ENCODE results near the gene SRGAP1.
A peak's percentile ranks its signal among the peaks of the same experiment; 100 is the strongest.
"Not testable (repeated sequence)": the region's sequence is repeated elsewhere in the genome, so short reads cannot be mapped to it uniquely, and the experiment has no call there.

The SRGAP1 gene

GRCh38 chr12:63838411-63838810 is 6.1 kb upstream of the SRGAP1 start:
- DNase-seq, result no peak

DNA sequence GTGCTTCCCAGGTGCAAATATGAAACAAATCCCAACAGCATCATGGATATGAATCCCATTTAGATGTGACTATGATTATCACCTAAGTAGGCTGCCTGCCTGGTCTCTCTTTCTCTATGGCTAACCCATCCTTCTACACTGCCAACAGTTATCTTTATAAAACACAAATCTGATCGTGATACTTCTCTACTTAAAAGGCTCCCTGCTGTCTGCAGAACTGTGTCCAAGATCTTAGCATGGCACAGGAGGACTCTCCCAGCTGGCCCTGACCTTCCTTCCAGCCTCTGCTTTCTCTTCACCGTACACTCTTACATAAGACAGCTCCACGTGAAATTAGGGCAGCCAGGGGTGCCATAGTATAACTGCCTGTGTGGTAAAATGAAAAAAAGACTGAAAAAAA is 3.5 kb upstream of the SRGAP1 start:
- no peak for DNase-seq

DNA sequence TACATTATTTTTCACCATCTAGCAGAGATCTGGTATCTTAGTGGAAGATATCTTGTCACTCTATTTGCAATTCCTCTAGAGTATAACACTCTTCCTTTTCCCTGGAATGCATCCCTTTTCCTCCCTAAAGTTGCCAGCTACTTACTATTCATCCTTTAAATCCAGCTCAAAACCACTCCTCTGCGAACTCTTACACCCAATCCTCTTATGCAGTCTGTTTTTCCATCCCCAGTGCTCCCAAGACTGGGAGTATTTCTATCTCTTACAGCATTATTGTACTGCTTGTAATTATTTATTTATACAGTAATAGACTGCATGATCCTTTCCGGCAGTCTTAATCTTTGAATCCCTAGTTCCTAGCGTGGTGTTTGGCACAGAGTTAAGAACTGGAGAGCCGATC is 2.9 kb upstream of the SRGAP1 start:
- DNase-seq, result no peak

GRCh38 chr12:63842750-63843149 is 1.8 kb upstream of the SRGAP1 start:
- not testable (repeated sequence) for DNase-seq

GRCh38 chr12:63843254-63843720 is 1.2 kb upstream of the SRGAP1 start:
- DNase-seq, result no peak

GRCh38 chr12:63843721-63844390 is 644 bp upstream of the SRGAP1 start:
- DNase-seq, result peak; percentile 99

DNA sequence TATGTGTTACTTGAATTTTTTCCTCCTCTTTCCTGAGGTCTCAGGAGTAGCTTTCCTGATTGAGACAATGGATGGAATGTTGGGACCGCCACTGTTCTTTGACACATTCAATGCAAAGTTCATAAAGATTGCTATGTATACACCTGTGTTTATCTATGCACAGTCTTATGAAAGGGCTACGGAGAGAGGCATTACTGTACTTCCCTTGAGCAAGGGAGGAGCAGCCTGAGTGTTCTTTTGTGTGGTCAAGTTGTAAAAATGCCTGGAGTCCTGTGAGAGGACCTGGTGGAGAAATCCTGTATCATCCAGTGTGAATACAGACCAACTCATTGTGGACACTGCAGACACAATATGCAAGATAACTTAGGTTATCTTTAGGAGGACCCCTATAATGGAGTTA is 1.2 kb downstream of the SRGAP1 start:
- DNase-seq, result peak; percentile 46

GRCh38 chr12:63846238-63846967 is 1.9 kb downstream of the SRGAP1 start:
- DNase-seq, result peak; percentile 13

GRCh38 chr12:63848450-63848849 is 4.0 kb downstream of the SRGAP1 start:
- no peak for DNase-seq

DNA sequence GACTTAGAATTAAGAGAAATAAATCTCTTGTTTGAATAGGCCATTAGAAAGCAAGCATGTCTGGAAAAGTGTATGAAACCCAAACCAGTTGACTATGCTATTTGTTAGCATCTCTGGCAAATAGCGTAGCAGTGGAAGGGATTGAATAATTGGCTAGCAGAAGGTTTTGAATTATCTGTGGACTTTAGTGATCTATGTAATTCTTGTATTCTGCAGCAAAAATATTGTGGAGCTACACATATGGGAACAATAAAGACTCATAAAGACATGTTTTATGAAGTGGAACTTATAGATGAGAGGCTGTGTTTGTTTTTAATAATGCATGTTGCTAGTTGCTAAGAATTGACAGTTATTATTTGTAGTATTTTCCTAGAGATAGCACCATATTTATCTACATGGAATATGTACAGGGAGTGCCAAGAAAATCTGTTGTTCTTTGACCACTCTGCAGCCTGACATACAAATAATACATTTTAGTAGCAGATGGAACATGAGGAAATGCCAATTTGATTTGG is 4.7 kb downstream of the SRGAP1 start:
- DNase-seq, result no peak

DNA sequence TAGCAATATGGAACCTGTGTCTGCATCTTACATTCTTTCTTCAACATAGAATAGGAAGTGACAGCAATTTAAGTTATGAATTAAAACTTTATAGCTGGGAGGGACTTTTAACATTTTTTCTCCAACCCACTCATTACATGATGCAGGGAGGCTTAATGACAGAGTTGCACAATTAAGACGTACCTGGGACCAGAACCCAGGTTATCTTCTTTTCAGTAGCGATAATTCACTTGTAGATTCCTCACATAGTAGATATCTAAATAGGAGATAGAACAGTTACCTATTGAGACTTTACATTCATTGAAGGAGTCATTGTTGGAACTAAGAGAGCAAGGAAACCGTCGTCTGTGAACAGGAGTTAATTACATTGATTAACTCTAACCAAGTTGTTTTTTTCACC is 5.1 kb downstream of the SRGAP1 start:
- no peak for DNase-seq

DNA sequence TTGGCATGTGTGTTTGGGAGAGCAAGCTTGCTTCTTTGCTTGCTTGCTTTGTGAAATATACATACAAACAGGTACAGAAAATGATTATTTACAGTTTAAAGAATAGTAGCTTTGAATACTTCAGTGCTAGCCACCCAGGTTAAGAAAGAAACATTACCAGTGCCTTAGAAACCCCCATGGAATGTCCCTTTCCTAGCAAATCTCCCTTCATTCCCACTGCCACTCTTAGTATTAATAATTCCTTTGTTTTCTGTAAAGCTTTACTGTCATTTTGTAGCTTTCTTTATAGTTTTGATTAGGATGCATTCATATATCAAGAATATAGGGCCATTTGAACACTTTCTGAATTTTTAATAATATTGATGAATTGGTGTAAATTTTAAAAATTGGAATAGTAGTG is 9.5 kb downstream of the SRGAP1 start:
- DNase-seq, result no peak

- DNase-seq, result no peak
Measured at GRCh38 chr12:63855299-63855698, 10.8 kb downstream of the SRGAP1 start.

DNA sequence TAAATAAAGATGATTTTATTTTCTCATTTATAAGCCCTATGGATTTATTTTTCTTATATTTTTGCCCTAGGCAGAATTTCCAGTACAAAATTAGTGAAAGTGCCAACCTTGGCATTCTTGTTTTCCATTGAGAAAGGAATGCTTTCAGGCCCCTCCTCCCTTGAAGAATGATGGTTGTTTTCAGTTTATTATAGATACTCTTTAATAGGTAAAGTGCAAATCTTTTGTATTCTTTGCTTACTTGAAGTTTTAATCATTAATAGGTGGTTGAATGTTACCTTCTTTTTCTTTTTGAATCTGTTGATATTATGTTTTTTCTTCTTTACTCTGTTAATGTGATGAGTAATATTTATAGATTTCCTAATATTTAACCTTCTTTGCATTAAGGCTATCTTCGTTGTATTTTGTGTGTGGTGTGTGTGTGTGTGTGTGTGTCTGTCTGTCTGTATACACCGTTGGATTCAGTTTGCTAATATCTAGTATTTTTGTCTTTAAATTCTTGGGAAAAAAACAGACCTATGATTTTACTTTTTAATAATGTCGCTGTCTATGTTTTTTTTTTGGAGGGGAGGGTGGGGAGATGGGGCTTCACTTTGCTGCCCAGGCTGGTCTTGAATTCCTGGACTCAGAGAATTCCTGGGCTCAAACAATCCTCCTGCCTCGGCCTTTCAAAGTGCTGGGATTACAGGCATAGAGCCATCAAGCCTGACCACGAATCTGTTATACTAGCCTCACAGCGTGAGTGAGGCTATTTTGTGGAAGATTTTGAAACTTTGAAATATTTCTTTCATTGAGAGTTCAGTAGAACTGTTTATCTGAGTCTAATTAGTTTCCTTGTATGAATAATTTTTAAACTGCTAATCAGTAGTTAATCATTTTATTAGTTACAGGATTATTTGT is 13.5 kb downstream of the SRGAP1 start:
- no peak for DNase-seq

GRCh38 chr12:63859880-63860279 is 15.4 kb downstream of the SRGAP1 start:
- not testable (repeated sequence) for DNase-seq

DNA sequence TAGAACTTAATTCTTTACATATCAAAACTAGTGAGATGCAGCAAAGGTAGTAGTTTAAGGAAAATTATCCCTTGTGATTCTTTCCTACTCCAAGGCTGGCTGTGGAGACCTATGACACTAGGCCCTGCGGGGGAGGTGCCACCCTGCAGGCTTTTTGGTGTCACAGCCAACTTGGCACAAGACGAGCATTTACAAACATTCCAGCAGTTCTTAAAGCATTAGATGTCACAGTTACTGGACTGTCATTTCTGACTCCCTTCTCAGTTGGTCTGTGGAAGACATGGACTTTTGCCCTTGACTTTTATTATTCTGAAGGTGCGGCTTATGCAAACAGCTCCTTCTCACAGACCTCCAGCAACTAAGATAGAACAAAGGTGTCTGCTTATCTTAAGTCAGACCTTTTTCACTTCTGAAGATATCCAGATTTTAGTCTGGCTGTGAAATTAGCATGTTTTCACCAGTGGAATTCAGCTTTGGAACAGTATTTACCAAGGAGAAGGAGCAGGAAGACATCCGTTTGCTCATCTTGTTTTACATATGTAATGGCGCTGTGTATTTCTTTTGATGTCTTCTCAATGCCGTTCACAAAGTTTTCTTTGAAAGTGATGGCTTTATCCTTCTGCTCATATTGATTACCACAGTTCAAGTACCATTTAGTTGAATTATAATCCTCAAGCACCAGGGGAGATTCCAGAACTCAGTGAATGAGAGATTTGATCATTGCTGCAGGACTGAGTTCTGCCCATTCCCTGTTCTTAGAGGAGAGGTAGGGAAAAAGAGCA is 17.9 kb downstream of the SRGAP1 start:
- DNase-seq, result no peak

DNA sequence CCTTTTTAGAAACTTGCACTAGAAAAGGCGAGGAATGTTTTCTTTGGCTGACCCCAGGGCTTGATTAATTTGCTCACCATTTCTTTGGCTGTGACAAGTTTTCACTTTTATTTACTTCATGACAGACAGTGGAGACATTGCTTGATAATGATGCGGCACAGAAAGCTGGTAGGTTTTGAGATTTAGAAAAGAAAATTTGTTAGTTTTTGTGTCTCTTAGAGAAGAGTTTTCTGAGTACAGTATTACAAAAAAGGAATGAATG is 18.4 kb downstream of the SRGAP1 start:
- no peak for DNase-seq

DNA sequence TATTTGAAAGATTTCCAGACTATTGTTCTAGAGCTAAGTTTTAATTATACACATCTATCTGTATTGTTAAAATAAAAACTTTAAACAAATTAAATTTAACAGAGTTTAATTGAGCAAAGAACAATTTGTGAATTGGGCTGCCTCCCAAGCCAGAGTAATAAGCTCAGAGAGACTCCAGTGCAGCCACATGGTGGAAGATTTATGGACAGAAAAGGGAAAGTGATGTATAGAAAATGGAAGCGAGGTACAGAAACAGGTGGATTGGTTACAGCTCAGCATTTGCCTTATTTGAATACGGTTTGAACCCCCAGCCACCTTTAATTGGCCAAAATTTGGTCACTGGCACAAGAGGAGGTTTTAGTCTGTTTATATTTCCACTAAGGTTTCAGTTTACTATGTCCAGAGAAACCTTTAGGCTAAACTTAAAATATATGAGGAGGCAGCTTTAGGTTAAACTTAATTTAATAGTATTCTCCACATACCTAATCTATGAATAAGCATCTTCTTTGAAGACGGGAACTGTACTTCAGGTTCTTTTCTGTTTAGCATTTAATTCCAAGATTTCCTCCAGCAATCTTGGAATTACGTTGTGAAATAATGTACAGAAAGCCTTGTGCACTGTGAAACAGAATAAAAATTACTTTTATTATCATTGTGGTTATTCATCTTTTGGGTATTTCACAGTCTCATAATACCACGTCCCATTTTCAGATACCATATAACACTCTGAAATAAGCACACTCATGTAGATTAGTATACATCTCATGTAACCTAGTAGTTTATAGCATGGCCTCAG is 19.4 kb downstream of the SRGAP1 start:
- no peak for DNase-seq

DNA sequence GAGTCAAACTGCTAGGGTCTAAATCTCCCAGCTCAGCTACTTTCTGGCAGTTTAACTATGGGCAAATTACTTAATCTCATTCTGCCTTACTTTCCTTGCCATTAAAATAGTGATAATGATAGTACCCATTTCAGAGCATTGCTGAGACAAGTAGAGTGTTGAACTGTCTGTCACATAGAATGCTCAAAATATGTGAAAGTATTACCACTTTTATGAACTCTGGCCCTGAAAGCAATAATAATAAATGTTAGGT is 19.9 kb downstream of the SRGAP1 start:
- DNase-seq, result no peak

DNA sequence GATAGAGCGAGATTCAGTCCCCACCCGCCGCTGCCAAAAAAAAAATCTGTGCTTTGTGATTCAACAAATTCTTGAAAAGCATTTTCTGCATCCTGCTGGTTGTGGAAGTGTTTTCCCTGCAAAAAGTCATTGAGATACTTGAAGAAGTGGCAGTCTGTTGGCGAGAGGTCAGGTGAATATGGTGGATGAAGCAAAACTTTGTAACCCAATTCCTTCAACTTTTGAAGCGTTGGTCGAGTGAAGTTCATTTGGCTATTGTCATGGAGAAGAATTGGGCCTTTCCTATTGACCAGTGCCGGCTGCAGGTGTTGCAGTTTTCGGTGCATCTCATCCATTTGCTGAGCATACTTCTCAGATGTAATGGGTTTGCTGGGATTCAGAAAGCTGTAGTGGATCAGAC is 20.9 kb downstream of the SRGAP1 start:
- DNase-seq, result no peak

- DNase-seq, result no peak
Measured at GRCh38 chr12:63867053-63867452, 22.6 kb downstream of the SRGAP1 start.

DNA sequence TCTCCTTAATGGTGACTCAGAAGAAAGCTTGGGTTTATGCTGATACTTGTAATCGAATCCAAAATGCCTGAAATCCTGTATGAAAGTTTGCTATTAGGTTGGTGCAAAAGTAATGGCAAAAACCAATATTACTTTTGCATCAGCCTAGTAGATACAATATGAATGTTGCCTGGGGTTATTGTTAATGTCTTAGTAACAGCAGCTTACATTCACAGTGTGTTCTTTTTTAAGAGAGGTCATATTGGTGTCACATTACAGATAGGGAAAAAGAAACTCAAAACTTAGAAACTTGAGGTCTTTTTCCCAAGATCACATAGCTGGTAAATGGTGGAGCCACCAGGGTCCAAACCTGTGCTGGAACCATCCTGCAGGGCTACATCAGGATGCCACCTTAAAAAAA is 25.2 kb downstream of the SRGAP1 start:
- DNase-seq, result no peak

Data from NCI-H146 (cell line).